AG10803 (cell line): ENCODE measurements around the gene MRPS16.

ENCODE experiments used
- DNase-seq: peaks from one replicate; pipeline ENCODE4 v3.0.0; 2010; ENCODE audit warnings: low read depth
- H3K4me3 ChIP-seq: 2 replicates; pipeline ENCODE4 v1.5.1; 2011; ENCODE audit warnings: mild to moderate bottlenecking, low read length, control low read depth
- TF ChIP-seq, protein P1 (sequence below): conservative IDR thresholded peaks from 2 replicates; pipeline ENCODE4 v1.5.1; 2011; ENCODE audit warnings: mild to moderate bottlenecking, low read length, control low read depth, inconsistent platforms

The MRPS16 gene

DNA sequence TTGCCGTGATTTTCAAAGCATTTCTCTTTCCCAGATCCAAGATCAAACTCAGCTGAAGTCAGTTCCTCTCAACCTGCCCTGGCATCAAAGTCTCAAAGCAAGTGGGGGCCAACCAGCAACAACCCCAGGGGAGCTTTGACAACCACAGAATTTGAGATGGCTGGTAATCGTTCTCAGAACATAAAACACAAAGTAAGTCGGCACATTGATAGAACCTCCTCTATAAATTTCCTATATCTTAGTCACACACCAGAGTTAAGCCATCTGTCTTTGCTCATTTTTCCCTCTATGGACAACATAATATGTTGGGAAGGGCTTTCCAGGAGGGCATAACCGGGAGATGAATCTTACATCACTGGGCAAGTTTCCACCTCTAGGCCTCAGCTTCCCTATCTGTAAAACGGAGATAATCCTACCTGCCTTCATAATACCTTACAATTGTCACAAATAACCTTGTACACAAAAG, 4.2 kb downstream of the MRPS16 start:
- TF ChIP-seq, protein P1, sequence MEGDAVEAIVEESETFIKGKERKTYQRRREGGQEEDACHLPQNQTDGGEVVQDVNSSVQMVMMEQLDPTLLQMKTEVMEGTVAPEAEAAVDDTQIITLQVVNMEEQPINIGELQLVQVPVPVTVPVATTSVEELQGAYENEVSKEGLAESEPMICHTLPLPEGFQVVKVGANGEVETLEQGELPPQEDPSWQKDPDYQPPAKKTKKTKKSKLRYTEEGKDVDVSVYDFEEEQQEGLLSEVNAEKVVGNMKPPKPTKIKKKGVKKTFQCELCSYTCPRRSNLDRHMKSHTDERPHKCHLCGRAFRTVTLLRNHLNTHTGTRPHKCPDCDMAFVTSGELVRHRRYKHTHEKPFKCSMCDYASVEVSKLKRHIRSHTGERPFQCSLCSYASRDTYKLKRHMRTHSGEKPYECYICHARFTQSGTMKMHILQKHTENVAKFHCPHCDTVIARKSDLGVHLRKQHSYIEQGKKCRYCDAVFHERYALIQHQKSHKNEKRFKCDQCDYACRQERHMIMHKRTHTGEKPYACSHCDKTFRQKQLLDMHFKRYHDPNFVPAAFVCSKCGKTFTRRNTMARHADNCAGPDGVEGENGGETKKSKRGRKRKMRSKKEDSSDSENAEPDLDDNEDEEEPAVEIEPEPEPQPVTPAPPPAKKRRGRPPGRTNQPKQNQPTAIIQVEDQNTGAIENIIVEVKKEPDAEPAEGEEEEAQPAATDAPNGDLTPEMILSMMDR: no peak
- no peak for DNase-seq
- no peak overlapping the region for H3K4me3 ChIP-seq

DNA sequence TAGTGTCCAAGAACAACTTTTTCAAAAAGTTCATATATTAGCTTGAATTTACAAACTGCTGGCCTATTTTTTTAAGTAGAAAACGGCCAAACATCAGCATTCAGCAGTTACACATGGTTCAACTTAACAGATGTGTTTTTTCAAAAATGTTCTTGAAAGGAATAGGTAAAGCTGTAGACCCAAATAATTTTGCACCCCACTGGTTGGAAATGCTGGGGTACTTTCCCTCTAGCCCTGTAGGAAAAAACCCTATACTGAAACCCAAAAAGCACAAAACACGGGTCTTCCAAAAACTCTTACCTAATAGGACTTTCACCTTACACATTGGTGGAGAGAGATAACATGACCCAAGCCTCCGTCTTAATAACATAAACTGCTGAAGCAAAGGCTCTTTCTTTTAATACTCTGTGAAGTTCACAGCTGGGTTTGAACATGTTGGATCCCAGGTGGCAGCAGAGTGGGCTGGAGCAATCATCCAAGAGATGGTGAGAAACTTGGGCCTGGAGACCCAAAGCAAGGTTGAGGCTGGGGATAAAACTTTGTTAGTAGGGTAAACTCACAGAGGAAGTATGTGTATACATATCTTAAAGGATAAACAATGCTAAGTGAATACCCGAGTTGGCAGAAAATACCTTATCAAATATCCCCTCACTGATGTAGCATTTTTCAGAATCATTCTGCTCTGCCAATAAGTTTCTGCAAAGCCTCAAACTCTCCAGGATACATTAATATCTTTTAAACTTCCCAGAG, 4.8 kb downstream of the MRPS16 start:
- TF ChIP-seq, protein P1: no peak; the same call in 1 of the 2 replicates
- no peak for DNase-seq

DNA sequence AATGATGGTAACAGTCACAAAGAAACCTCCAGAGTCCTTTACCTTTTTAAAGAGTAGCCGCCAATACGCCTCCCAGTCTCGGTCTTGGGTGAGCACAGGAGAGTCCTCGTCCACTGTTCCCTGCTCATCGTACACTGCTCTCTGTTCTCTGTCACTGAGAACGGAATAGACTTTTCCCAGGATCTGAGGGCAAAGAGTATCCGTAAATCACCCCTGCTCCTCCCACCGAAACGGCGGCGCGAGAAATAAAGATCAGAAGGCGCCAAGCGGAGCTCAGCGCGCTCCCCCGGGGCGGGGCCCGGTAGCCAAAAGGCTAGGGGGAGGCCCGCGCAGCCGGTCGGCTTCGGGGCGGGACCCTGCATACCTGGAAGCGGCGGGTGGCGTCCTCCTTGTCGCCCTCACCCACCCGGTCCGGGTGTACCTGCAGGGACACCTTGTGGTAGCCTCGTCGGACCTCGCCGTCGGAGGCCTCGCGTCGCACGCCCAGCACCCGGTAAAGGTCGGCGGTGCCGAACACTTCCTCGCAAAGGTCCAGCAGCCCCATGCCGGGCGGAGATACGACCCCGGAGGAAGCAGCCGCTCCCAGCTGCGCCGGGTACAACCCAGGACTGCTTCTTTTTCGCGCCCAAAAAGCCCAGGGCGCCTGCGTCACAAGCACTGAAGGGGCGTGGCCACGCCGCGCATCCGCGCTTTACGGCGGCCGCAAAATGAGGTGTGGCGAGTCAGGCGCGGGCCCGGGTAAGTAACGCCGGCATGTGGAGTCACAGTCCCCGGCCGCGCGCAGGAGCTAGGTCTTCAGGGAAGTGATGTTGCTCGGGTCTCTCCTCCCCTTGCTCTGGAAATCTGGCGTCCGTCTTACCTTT, 5.6 kb downstream of the MRPS16 start, which contains the start of gene DNAJC9:
Gene DNAJC9 (minus strand): TSS at position 610 of the 863 bp plus-strand sequence. CDS start 66 bp downstream, at position 544.
- DNase-seq: peak; percentile 90
- peak within 1 kb of the TSS; percentile 93 for H3K4me3 ChIP-seq
- TF ChIP-seq, protein P1: 0 out of 2 replicates have a peak, but pooled peaks have one; percentile 0

More for the DNA sequence above, 4.8 kb downstream of the MRPS16 start:
- peak overlapping the region; percentile 93 for H3K4me3 ChIP-seq

DNA sequence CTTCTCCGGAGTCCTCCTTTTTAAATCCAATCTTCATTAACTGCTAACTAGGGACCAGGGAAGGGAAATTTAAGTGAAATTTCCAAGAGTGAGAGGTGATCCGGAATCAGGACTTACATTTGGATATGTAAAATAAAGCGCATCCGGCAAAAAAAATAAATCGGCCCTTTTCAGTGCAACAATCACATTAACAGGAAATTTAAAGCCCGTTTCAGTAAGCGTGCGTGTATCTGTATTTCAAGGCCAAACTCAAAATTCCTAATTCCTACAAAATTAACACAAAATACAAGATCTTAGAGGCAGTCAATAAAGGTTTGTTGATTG, 6.2 kb downstream of the MRPS16 start:
- DNase-seq: no peak
- H3K4me3 ChIP-seq: peak overlapping the region; percentile 93
- TF ChIP-seq, protein P1: no peak

DNA sequence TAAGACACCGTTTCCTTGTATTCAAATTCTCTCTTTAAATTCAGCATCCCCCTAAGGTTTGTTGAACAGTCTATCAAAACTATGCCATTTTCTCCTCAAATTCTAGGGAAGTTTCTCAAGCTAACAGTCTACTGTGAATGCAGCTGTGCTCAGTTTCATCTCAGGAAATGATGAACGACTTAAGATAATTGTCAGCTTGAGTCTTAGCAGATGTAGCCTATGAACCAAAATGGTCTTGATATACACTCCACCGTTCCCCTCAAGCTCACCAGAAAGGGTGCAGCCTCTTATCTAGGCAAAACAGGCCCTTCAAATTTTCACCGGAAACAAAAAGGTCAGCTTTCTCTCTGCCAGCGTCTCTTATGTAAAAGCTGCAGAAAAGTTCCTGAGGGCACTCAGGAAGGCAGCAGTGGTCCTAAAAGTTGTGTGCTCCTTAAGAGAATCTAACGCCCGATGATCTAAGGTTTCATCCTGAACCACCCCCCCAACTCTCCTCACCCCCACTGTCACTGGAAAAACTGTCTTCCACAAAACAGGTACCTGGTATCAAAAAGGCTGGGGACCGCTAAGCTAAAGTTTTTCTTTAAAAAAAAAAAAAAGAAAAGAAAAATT, 7.5 kb downstream of the MRPS16 start:
- TF ChIP-seq, protein P1: no peak
- DNase-seq: no peak
- peak overlapping the region; percentile 93 for H3K4me3 ChIP-seq

DNA sequence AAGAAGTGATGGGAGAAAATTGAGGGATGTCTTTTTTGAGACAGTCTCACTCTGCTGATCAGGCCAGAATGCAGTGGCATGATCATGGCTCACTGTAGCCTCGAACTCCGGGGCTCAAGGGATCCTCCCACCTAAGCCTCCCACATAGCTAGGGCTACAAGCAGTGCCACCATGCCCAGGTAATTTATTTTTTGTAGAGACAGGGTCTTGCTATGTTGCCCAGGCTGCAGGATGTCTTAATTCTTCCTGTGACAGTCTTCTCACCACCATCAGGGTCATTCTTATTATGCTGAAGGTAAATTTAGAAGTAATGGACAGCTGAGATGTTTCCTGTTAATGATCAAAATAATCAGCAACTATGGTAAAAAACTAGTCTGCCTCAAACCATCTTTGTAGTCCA, 12.5 kb downstream of the MRPS16 start:
- no peak overlapping the region for H3K4me3 ChIP-seq
- TF ChIP-seq, protein P1: no peak

More for the DNA sequence above, 12.5 kb downstream of the MRPS16 start:
- no peak for DNase-seq
